Measurements from ENCODE around the gene FPR2. TPM values are rescaled to one million over a fixed set of nuclear protein-coding genes. Genes with fewer than 3 reads are reported as not detected.
A peak's percentile ranks its signal among the peaks of the same experiment; 100 is the strongest.
"Not testable (repeated sequence)": the region's sequence is repeated elsewhere in the genome, so short reads cannot be mapped to it uniquely, and the experiment has no call there.

The FPR2 gene
- total RNA-seq, 1 donor from 2014 or later = 0.10 TPM

DNA sequence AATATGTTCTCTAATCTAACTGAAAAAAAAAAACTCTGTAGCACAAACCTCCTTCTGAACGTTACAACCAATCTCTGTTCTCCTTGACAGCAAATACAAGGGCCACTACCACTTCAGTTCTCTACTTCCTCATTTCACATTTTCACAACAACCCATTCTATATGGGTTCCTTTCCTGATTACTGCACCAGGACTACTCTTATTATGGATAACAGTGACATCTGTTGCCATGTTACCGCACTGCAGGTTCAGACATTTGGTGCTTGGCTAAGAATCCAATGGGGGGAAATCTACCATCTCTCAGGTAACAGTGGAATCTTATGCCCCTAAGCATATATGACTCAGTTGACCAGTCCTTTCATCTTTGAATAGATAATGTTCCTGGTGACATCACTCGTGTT is 22.4 kb downstream of the FPR2 start:
- DNase-seq (ENCODE audit: low read depth) = no peak

DNA sequence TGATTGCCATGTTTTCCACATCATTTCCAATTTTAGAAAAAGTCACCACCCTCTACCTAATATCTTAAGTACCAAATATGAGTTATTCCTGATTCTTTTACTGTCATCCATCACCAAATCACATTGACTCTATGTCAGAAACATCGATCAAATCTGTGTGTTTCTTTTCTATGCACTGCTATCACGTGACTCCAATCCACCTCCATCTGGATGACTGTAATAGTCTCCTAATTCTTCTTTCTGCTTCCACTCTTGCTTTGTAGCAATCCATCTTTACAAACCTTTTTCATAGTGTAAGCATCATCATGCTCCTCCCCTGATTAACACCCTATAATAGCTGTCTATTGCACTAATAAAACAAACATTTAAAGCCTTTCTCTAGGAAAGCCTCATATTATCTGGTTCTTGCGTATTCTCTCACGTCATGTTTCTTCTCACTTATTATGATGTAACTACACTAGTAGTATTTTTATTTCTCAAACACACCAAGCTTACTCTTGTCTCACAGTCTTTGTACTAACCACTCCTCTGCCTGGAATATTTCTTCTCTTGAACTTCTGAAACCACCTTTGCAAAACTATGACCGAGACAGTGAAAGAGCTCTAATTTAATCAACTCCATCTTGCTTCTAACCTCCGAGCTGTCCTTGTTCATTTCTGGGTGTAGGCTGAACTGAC is 23.3 kb downstream of the FPR2 start:
- no peak for DNase-seq (ENCODE audit: low read depth)

DNA sequence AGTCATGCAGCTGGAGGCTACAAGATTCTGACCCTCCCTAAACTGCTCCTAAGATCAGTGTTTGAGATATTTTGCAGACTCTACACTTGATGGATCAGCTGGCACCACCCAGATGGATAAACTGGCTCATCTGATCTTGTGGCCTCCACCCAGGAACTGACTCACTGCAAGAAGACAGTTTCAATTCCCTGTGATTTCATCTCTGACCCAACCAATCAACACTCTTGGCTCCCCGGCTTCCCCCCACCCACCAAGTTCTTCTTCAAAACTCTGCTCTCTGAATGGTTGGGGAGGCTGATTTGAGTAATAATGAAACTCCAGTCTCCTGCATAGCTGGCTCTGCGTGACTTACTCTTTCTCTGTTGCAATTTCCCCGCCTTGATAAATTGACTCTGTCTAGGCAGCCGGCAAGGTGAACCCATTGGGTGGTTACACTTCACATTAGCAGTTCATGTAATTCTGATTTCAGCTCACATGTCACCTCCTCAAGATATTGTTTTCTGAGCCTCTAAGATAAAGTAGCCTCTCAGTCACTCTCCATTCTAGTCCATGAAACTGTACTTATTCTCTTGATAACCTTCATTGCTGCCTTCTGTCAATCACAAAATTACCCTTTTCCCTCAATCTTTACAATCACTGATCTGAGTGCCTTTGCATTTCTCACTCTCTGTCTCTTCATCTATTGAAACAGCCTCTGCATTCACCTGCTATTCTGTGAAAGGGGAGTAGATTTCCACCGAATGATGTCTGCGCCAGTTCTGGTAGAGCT is 24.1 kb downstream of the FPR2 start:
- DNase-seq (ENCODE audit: low read depth) = no peak

DNA sequence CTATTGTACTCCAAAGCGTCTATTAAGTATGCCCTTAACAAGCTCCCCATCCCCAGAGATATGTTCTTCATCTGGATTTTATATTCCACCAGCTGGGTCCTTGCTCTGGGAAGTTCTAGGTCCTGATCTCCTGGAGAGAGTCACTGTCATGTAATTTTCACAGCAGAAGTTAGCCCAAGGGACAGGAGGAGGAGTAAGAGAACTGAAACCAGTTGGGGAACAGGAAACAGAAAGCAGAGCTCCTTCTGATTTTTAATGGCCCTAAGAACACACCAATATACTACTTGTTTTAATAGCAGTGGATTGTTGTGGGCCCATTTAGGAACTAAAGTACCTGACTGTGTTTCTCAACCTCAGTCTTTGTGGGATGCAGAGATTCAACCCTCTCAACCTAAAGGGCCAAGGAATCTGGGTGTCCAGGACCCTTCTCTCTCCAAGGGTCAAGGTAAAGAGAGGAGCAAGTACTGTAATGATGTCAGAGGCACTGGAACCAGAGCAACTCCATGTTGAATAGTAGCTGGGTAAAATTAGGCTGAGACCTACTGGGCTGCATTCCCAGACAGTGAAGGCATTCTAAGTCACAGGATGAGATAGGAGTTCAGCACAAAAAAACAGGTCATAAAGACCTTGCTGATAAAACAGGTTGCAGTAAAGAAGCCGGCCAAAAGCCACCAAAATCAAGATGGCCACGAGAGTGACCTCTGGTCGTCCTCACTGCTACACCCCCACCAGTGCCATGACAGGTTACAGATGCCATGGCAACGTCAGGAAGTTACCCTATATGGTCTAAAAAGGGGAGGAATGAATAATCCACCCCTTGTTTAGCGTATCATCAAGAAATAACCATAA is 25.9 kb downstream of the FPR2 start:
- DNase-seq (ENCODE audit: low read depth) = no peak

DNA sequence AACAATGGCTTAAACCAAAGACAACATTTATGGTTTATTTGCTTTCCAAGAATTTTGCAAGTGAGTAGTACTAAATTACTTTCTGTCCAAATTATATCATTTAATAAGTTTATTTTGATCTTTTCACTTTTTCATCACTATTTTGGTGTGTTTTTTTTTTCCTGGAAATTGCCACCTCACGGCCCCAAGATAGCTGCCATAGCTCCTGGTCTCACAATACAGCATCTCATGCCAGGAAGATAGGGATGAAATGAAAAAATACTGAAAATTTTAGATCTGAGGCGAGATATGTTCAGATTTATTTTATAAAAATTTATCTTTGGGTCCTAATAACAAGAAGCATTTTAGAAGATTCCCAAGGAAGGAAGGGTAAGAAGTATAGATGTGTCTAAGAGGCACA is 27.0 kb downstream of the FPR2 start:
- no peak for DNase-seq (ENCODE audit: low read depth)

DNA sequence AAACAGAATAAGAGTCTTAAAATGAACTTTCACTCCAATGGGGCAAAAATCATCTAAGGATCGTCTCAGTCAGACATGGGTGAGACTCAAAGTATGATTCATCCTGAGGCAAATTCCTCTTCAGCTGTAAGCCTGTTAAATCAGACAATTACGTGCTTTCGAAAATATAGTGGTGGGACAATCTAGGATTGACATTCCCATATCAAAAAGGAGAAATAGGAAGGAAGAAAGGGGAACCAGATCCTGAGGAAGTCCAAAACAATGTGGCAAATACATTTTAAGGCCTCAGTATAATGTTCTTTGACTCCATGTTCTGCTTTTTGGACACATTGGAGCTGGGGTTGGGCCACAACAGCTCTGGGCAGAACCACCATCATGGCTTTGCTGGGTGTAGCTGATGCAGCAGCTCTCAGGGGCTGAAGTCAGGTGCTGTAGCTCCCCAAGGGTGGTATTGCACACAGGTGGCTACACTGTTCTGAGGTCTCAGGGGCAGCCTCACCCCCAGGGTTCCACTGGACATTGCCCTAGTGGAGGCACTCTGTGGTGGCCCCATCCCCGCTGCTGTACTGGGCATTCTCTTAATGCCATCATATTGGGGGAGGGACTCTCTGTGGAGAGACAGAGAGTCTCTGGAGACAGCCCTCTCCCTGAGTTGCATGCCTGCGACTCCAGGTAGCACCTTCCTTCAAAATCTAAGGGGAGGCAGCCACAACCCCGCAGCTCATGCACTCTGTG is 28.2 kb downstream of the FPR2 start:
- no peak for DNase-seq (ENCODE audit: low read depth)

DNA sequence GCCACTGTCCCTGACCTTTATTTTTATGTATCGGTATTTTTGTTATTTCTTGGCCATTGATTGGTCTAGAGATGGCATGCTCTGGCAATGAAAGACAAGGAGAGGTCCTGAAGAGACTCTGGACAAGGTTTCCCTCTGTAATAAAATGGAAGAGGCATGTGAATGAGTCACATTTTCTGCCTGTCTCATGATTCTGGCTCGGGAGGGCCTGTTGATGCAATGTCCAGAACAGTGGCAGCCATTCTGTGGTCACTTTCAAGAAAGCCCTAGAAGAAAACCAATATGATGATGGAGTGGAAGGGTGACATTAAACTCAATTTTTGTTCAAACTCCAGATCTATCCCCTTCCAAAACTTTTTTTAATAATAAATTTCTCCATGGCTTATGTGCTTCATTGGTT is 32.0 kb downstream of the FPR2 start:
- no peak for DNase-seq (ENCODE audit: low read depth)

DNA sequence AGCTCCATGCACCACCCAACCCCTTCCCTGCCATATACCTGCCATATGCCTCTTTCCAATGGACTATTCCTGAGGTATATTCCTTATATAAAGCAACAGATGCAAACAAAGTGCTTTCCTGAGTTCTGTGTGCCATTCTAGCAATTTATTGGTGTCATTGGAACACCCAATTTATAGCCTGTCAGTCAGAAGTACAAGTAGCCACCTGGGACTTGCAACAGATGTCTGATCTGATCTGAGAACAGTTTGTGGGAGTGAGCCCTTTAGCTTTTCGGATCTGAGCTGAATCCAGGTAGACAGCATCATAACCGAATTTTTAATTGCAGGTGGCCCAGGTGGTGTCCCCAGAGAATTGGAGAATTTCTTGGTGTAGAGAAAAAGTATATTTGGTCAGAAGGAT is 33.0 kb downstream of the FPR2 start:
- DNase-seq (ENCODE audit: low read depth) = no peak

DNA sequence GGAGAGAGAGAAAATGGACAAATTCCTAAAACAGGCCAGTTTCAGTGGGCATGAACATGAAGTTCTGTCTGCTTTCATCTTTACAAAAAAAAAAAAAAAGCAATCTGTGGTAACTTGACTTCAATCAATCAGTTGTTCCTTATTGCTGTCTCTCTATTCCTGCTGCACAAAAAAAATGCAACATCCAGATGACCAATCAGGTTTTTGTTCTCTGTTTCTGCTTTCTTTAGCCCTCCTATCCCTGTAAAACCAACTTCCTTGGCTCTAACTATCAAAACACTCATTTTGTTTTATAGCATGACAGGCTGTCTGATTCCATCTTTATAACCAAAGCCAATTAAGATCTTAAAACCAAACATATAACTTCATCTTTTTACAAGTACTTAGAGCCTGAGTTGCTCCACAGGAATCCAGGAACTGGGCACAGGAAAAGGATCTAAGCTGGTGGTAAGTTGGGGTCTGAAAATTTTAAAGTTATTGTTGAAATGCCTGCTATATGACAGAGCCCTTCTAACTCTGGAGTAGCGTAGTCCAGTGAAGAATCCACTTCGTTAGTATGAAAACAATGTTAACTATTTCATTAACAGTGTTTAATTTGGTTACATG is 34.0 kb downstream of the FPR2 start, which contains the start of gene FPR3:
FPR3 (plus strand) TSS at position 273 of the 606 bp plus-strand sequence. CDS start 28,592 bp downstream, outside the sequence.
- DNase-seq (ENCODE audit: low read depth) = no peak

DNA sequence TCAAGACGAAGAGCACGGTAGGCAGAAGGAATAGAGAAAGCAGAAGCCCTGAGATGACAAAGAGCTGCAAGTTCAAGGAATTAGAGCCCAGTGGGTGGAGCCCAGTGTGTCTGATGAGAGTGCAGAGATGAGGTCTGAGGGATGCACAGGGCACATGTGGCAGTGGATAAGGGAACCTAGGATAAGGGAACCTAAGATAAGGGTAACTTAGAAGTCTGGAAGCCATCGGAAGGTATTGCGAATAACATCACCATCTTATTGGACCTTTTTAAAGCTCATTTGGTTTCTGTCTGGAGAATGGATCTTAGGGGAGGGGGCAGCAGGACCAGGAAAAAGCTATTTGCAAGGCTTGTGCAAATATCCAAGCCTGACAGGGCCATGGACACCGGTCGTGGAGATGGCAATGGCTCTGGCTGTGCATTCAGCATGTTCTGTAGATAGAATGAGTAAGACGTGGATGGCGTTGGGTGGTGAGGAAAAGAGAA is 35.3 kb downstream of the FPR2 start:
- no peak for DNase-seq (ENCODE audit: low read depth)

DNA sequence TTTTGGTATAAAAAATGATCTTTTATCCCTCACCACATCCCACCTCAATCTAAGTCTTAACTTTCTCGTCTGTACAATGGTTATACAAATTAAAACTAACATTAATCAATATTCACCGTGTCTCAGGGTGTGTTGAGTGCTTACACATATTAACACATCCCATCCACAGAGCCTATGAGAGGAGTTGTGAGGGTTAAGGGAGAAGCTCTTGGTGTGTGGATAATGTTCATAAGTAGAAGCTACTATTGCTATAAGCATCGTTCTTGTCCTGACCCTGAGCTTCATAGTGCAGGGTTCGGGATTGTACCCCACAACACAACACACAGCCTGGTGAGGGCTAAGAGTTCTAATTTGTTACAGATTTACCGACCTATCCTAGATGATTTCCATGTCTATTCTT is 36.5 kb downstream of the FPR2 start:
- DNase-seq (ENCODE audit: low read depth) = no peak

DNA sequence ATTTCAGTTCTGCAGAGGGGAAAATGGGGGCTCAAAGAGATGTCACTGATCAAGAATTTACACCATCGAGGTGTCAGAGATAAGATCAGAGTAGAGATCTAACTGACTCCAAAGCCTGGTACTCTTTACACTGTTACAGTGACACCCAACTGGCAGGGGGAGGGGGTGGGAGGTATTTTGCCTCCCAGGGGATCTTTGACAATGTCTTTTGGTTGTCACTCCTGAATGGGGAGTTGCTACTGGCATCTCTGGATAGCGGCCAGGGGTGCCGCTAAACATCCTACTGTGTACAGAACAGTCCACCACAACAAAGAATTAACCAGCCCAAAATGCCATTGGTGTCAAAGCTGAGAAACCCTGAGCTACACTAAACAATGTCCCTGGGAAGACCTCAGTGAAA is 37.1 kb downstream of the FPR2 start:
- no peak for DNase-seq (ENCODE audit: low read depth)

DNA sequence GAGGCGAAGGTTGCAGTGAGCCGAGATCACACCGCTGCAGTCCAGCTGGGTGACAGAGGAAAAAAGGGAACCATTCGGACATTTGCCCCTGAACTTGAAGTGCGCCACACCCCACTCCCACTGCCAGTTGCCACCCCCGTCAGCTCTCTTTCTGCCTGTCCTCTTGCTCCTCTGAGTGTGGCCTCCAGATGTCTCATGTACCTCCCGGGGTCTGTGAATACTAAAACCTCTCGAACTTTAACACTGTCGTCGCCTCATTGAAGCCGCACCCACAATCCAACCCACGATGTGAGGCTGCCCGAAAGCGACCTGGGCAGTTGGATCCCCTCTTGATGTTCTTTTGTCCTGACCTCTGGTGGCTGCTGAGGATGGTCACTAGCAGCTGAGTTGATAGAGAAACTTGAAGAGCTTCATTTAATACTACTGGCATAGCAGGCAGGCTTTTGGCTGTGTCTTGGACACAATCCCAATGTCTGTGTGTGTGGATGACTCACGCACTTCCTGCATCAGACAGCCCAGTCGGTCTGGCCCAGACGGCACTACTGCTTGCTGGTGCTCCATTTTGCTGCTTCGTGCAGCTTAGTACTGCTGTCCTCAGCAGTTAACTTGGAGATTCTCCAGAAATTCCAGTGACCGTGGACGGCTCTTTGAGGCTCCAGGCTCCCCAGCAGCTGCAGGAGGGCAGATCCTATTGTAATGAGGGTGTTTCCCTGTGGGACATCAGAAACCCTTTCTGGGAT is 38.2 kb downstream of the FPR2 start:
- DNase-seq (ENCODE audit: low read depth) = peak; percentile 1

DNA sequence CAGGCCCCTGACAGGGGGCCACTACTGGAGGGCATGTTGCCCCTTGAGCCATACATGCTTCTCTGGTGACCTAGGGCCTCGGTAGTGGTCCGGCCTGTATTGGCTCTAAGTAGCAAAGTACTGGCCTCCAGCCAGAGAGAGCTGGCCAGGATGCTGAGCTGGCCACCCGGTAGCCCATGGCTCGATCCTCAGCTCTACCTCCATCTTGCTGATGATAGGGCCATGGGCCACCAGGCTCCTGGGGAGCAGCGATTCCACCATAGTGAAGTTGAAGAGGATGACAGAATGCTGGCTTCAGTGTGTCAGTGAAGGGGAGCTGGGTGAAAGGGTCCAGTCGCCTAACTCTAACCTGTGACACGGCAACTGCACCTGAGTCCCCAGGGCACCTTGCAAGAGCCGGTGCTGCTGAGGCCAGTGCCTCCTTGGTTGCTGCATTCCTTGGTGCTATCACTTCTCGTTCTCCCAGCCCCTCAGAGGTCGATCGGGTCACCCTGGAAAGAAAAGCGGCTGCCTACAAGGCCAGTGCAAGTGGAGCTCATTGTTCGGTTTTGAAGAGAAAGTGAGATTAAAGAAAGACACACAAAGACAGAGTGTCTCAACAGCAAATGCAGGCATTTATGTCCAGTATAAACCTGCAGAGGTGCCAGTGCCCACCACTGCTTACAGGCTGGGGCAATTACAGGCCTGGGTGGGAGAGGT is 38.9 kb downstream of the FPR2 start:
- DNase-seq (ENCODE audit: low read depth) = no peak

DNA sequence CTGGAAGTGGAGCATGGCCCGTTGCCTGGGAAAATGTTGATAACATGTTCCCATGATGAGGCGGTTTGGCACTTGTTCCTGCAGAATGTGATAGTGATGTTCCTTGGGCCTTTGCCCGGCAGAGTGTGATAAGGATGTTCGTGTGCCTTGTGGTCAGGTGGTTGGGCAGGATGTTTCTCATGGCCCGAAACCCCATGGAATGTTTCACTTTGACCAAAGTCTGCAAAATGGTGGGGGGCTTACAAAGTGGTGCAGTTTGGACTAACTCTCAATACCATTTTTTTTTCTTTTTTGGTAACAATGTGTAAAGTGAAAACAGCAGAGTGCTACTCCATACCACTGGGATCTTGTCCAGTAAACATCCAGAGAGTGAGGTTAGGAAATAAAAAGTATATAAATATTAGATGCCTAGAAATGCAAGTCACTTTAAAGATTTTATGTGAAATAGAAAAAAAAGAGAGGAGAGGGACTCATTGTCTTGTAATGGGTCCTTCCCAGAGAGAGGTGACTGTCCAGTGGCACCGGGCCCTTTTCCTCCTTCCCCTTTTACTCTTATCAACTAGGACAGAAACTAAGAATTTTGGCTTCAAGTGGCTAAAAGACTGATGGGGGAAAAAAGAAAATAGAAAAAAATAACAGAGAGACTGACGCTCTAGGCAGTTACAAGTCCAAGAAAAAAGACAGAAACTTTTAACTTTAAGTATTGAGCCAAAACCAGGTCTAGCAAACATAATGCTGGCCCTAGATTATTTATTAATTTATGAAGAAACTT is 39.7 kb downstream of the FPR2 start:
- DNase-seq (ENCODE audit: low read depth) = no peak

DNA sequence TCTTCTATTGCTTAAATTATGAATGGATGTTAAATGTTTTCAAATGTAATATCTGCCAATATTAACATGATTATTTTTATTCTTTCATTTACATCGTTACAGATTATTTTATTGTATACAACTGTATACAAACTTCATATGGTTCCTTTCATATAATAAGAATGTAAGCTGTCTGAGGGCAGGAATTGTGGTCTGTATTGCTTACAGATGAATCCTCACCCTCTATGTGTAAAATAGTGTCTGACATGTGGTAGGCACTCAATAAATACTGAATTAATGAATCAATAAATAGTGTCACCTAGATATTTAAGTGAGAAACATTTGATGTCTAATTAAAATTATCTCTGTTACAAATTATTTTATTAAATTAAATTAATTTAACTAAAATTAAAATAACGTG is 41.8 kb downstream of the FPR2 start:
- DNase-seq (ENCODE audit: low read depth) = no peak

DNA sequence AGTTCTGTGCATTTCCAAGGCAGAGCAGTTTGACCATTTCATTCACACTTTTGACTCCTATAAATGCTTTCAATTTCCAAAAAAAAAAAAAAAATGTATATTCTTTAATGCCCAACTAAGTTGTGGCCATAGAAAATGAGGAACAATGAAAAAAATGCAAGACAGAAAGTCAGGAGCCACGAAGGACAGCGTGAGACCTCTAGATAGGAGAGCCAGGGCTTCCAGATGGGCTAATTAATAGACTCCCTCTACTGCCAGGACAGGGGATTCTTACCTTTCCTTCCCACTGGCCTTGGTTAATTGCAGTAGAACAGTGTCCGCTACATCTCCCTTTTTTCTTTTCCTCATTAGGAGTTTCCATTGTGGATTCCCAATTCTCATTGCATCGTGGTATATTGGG is 42.5 kb downstream of the FPR2 start:
- no peak for DNase-seq (ENCODE audit: low read depth)

DNA sequence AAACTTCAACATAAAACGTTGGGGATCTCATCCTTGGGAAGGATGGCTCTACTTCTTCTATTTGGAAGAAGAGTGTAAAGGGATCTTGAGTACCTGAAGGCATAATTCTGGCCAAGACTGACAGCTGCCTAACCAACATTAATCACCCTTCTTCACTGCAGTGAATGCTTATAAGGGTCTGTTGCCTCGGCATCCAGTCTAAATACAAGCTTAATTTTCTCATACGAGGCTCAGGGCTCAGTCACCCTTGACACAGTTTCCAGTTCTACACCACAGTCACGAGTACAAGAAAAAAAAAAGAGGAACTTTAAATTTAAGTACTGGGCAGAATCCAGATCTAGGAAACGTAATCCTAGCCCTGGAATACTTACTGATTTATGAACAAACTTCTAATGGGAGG is 43.0 kb downstream of the FPR2 start:
- DNase-seq (ENCODE audit: low read depth) = no peak

DNA sequence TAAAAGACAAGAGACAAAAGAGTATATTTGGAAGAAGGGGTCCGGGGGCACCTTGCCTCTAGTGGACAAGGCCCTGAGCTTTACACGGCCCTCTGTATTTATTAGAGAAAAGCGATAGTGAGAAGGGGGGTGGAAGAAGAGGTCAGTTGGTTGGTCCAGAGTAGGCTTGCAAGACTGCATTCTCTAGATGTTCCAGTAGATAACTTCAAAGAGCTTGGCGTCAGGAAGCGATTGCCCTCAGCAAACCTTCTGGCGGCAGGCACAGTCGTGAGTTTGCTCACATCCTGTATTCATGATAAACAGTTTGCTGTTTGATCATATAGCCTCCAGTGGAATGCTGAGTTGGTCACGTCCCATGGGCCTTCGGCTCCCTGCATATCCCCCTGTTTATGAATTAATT is 43.8 kb downstream of the FPR2 start:
- not testable (repeated sequence) for DNase-seq (ENCODE audit: low read depth)

All from renal cortical epithelial cell (primary cell).